SK-N-SH treated with all-trans-retinoic acid at 6 μM for 48 hours (cell line): ENCODE results near the gene SLC46A2.

ENCODE experiments used
- ATAC-seq: fragments of 200-7000 bp; cut with Tn5 transposase; 3 replicates; pipeline ENCODE4 v1.9.1; 2020; ENCODE audit warnings: mild to moderate bottlenecking, moderate library complexity
- BACH2 ChIP-seq: fragments of 250-450 bp; sonication (Bioruptor Pico); IDR thresholded peaks from 2 replicates; pipeline ENCODE4 v1.9.0; 2021; ENCODE audit warnings: mild to moderate bottlenecking, borderline replicate concordance
- CREB5 ChIP-seq: fragments of 250-450 bp; sonication (Bioruptor Pico); IDR thresholded peaks from 2 replicates; pipeline ENCODE4 v1.5.1; 2020; ENCODE audit warnings: low read depth, mild to moderate bottlenecking, moderate library complexity
- CSDC2 ChIP-seq: fragments of 250-450 bp; sonication (Bioruptor Pico); IDR thresholded peaks from 2 replicates; pipeline ENCODE4 v1.5.0; 2020; ENCODE audit warnings: mild to moderate bottlenecking, moderate library complexity
- CSRNP3 ChIP-seq: fragments of 250-450 bp; sonication (Bioruptor Pico); IDR thresholded peaks from 2 replicates; pipeline ENCODE4 v1.5.1; 2021; ENCODE audit warnings: mild to moderate bottlenecking, moderate library complexity
- GLIS3 ChIP-seq: fragments of 250-450 bp; sonication (Bioruptor Pico); IDR thresholded peaks from 2 replicates; pipeline ENCODE4 v1.5.0; 2020; ENCODE audit warnings: mild to moderate bottlenecking, moderate library complexity
- ISL1 ChIP-seq: fragments of 250-450 bp; sonication (Bioruptor Pico); IDR thresholded peaks from 2 replicates; pipeline ENCODE4 v2.1.2; 2022; ENCODE audit warnings: mild to moderate bottlenecking, moderate library complexity
- OSR1 ChIP-seq: fragments of 250-450 bp; sonication (Bioruptor Pico); IDR thresholded peaks from 2 replicates; pipeline ENCODE4 v1.8.0; 2022; ENCODE audit warnings: moderate library complexity, mild to moderate bottlenecking, inconsistent platforms
- PATZ1 ChIP-seq: fragments of 250-450 bp; sonication (Bioruptor Pico); IDR thresholded peaks from 2 replicates; pipeline ENCODE4 v1.8.0; 2020; ENCODE audit warnings: mild to moderate bottlenecking, moderate library complexity, borderline replicate concordance
- POU6F1 ChIP-seq: fragments of 250-450 bp; sonication (Bioruptor Pico); IDR thresholded peaks from 2 replicates; pipeline ENCODE4 v1.8.0; 2021; ENCODE audit warnings: low read depth, mild to moderate bottlenecking, moderate library complexity, borderline replicate concordance
- PPARA ChIP-seq: fragments of 250-450 bp; sonication (Bioruptor Pico); IDR thresholded peaks from 2 replicates; pipeline ENCODE4 v1.5.0; 2020; ENCODE audit warnings: mild to moderate bottlenecking, borderline replicate concordance
- SNAI2 ChIP-seq: fragments of 250-450 bp; sonication (Bioruptor Pico); IDR thresholded peaks from 2 replicates; pipeline ENCODE4 v1.5.0; 2020; ENCODE audit warnings: mild to moderate bottlenecking, moderate library complexity
- TCF4 ChIP-seq: fragments of 250-450 bp; sonication (Bioruptor Pico); IDR thresholded peaks from 2 replicates; pipeline ENCODE4 v1.8.0; 2021; ENCODE audit warnings: mild to moderate bottlenecking, moderate library complexity, borderline replicate concordance
- TSHZ2 ChIP-seq: fragments of 250-450 bp; sonication (Bioruptor Pico); IDR thresholded peaks from 2 replicates; pipeline ENCODE4 v1.5.0; 2020; ENCODE audit warnings: mild to moderate bottlenecking, moderate library complexity
- ZC3H10 ChIP-seq: fragments of 250-450 bp; sonication (Bioruptor Pico); IDR thresholded peaks from 2 replicates; pipeline ENCODE4 v1.5.1; 2021; ENCODE audit warnings: mild to moderate bottlenecking, moderate library complexity
- ZFP3 ChIP-seq: fragments of 250-450 bp; sonication (Bioruptor Pico); IDR thresholded peaks from 2 replicates; pipeline ENCODE4 v1.5.0; 2020; ENCODE audit warnings: mild to moderate bottlenecking, moderate library complexity
- ZFP30 ChIP-seq: fragments of 450-650 bp; formaldehyde crosslinking; IDR thresholded peaks from 2 replicates; pipeline ENCODE4 v1.5.0; 2022; ENCODE audit warnings: mild to moderate bottlenecking, moderate library complexity
- ZNF565 ChIP-seq: fragments of 450-650 bp; formaldehyde crosslinking; conservative IDR thresholded peaks from 2 replicates; pipeline ENCODE4 v1.5.0; 2020; ENCODE audit warnings: low read depth, mild to moderate bottlenecking, moderate library complexity
- ZNF70 ChIP-seq: fragments of 450-650 bp; formaldehyde crosslinking; IDR thresholded peaks from 2 replicates; pipeline ENCODE4 v1.5.0; 2020; ENCODE audit warnings: mild to moderate bottlenecking, moderate library complexity
- ZNF8 ChIP-seq: fragments of 450-650 bp; formaldehyde crosslinking; IDR thresholded peaks from 2 replicates; pipeline ENCODE4 v1.5.0; 2020; ENCODE audit warnings: mild to moderate bottlenecking, moderate library complexity

The SLC46A2 gene

GRCh38 chr9:112898872-112899311 is 8.2 kb upstream of the SLC46A2 start:
- TF ChIP-seq ZFP30 (no peak), TCF4 (CRISPR knock-in tag) (no peak), BACH2 (no peak), PATZ1 (CRISPR knock-in tag) (no peak), ISL1 (CRISPR knock-in tag) (no peak), POU6F1 (CRISPR knock-in tag) (no peak)
- TF ChIP-seq, all 23 proteins: peak for 0
- no peak for ATAC-seq

- TF ChIP-seq ZNF8 (no peak), ZC3H10 (CRISPR knock-in tag) (no peak), CSRNP3 (CRISPR knock-in tag) (no peak), SNAI2 (CRISPR knock-in tag) (no peak), BACH2 (no peak), PPARA (CRISPR knock-in tag) (no peak), OSR1 (CRISPR knock-in tag) (no peak), ZNF565 (CRISPR knock-in tag) (no peak), ZNF70 (no peak), ISL1 (CRISPR knock-in tag) (no peak), TCF4 (CRISPR knock-in tag) (no peak), PATZ1 (CRISPR knock-in tag) (no peak), CSDC2 (CRISPR knock-in tag) (no peak), ZFP30 (no peak), GLIS3 (CRISPR knock-in tag) (no peak), CREB5 (no peak), ZFP3 (CRISPR knock-in tag) (no peak), POU6F1 (CRISPR knock-in tag) (no peak)
- TF ChIP-seq, all 23 proteins: peak for 0
- ATAC-seq: no peak
Observed at GRCh38 chr9:112896131-112896530, 5.5 kb upstream of the SLC46A2 start.

GRCh38 chr9:112894699-112895098 is 4.0 kb upstream of the SLC46A2 start:
- no peak for ATAC-seq
- no peak for TF ChIP-seq TSHZ2 (CRISPR knock-in tag)
- TF ChIP-seq ZNF8: no peak
- no peak for TF ChIP-seq POU6F1 (CRISPR knock-in tag)
- TF ChIP-seq CSRNP3 (CRISPR knock-in tag): no peak
- TF ChIP-seq OSR1 (CRISPR knock-in tag): no peak
- no peak for TF ChIP-seq GLIS3 (CRISPR knock-in tag)
- TF ChIP-seq BACH2: no peak
- no peak for TF ChIP-seq SNAI2 (CRISPR knock-in tag)
